Thymus (tissue), 14 donors: ENCODE measurements around the gene KDM3A. TPM values are rescaled to one million over a fixed set of nuclear protein-coding genes. Genes with fewer than 3 reads are reported as not detected.

Experiments used
- DNase-seq, 9 donors: peaks; one replicate each; pipeline ENCODE4 v3.0.0-alpha.2; 2013; ENCODE audit warnings: low spot score in 9 of 9, low read depth in 6 of 9, missing footprints in 1 of 9
- H3K27ac ChIP-seq, 2 donors: one replicate each; pipeline ENCODE4 v1.5.1; 2013; ENCODE audit warnings: control low read depth in 1 of 2, low read depth in 1 of 2, low read length in 1 of 2, mild to moderate bottlenecking in 1 of 2, moderate library complexity in 1 of 2
- H3K27me3 ChIP-seq, 2 donors: one replicate each; pipeline ENCODE4 v1.5.1; 2013; ENCODE audit warnings: low read length in 1 of 2; ENCODE audit not compliant: control insufficient read depth in 2 of 2, insufficient read depth in 1 of 2
- H3K36me3 ChIP-seq, 2 donors: one replicate each; pipeline ENCODE4 v1.5.1; 2013; ENCODE audit warnings: low read length in 1 of 2, mild to moderate bottlenecking in 1 of 2, moderate library complexity in 1 of 2; ENCODE audit not compliant: control insufficient read depth in 2 of 2, insufficient read depth in 2 of 2
- H3K4me1 ChIP-seq, 2 donors: one replicate each; pipeline ENCODE4 v1.5.1; 2013; ENCODE audit warnings: low read length in 2 of 2; ENCODE audit not compliant: control insufficient read depth in 2 of 2, insufficient read depth in 2 of 2
- H3K4me3 ChIP-seq, 2 donors: one replicate each; pipeline ENCODE4 v1.5.1; 2013; ENCODE audit warnings: low read length in 2 of 2, control low read depth in 1 of 2, mild to moderate bottlenecking in 1 of 2
- H3K9me3 ChIP-seq, 2 donors: one replicate each; pipeline ENCODE4 v1.5.1; 2013; ENCODE audit warnings: low read length in 1 of 2, mild to moderate bottlenecking in 1 of 2; ENCODE audit not compliant: control insufficient read depth in 2 of 2, insufficient read depth in 1 of 2
- WGBS: extraction: QIAGEN DNeasy Blood & Tissue Kit; methylation state at CpG from one replicate; pipeline ENCODE4 v1.1.7; 2013; 5-methylcytosine and 5-hydroxymethylcytosine counted together
- long read RNA-seq, 10 donors: transcript quantifications; one replicate each; lab custom pipeline, GENCODE V29; 2026
- polyA plus RNA-seq: library from polyadenylated mRNA; stranded (reverse); fragments of 200-250 nt; gene quantifications from one replicate; pipeline ENCODE4 v1.2.3, GENCODE V29; 2013
- total RNA-seq: library from RNA; stranded (reverse); fragments of 120-200 nt; gene quantifications from one replicate; pipeline ENCODE4 v1.2.4, GENCODE V29; 2013
- donor health status: healthy.

The KDM3A gene
- 53.4 TPM for total RNA-seq
- 46.1 TPM for polyA plus RNA-seq
- long read RNA-seq, donor 1 = 0 reads
- long read RNA-seq, donor 2, full-length matches to known transcripts = 4 of 76 reads
- long read RNA-seq, donor 2, partial matches to known transcripts = 72 of 76 reads
- long read RNA-seq, donor 2, other reads (novel, unspliced or antisense) = 0 of 76 reads
- long read RNA-seq, donor 3, full-length matches to known transcripts = 1 of 13 reads
- long read RNA-seq, donor 3, partial matches to known transcripts = 12 of 13 reads
- long read RNA-seq, donor 3, other reads (novel, unspliced or antisense) = 0 of 13 reads
- long read RNA-seq, donor 4 = 0 reads
- long read RNA-seq, donor 5, full-length matches to known transcripts = 6 of 53 reads
- long read RNA-seq, donor 5, partial matches to known transcripts = 47 of 53 reads
- long read RNA-seq, donor 5, other reads (novel, unspliced or antisense) = 0 of 53 reads
- long read RNA-seq, donor 6, full-length matches to known transcripts = 6 of 34 reads
- long read RNA-seq, donor 6, partial matches to known transcripts = 28 of 34 reads
- long read RNA-seq, donor 6, other reads (novel, unspliced or antisense) = 0 of 34 reads
- long read RNA-seq, donor 7, full-length matches to known transcripts = 3 of 19 reads
- long read RNA-seq, donor 7, partial matches to known transcripts = 16 of 19 reads
- long read RNA-seq, donor 7, other reads (novel, unspliced or antisense) = 0 of 19 reads
- long read RNA-seq, donor 8, full-length matches to known transcripts = 2 of 2 reads
- long read RNA-seq, donor 8, partial matches to known transcripts = 0 of 2 reads
- long read RNA-seq, donor 8, other reads (novel, unspliced or antisense) = 0 of 2 reads
- long read RNA-seq, donor 9, full-length matches to known transcripts = 5 of 5 reads
- long read RNA-seq, donor 9, partial matches to known transcripts = 0 of 5 reads
- long read RNA-seq, donor 9, other reads (novel, unspliced or antisense) = 0 of 5 reads
- long read RNA-seq, donor 10, full-length matches to known transcripts = 1 of 31 reads
- long read RNA-seq, donor 10, partial matches to known transcripts = 30 of 31 reads
- long read RNA-seq, donor 10, other reads (novel, unspliced or antisense) = 0 of 31 reads

GRCh38 chr2:86440631-86441391 is at the start of gene KDM3A:
Gene KDM3A (plus strand): TSS chr2:86441371. CDS start chr2:86442048, 677 bp downstream.
- Histone ChIP-seq H3K4me3 (peak within 1 kb of the TSS; percentile 87 to 89), H3K36me3 (peaks cover 6 to 24% of the 10 kb centered on the region in 2 donors), H3K4me1 (peaks cover 16 to 24% of the 10 kb centered on the region in 2 donors), H3K27ac (peak within 1 kb of the TSS; percentile 98 to 99), H3K27me3 (no peaks in the 10 kb centered on the region), H3K9me3 (peaks cover 3 to 9% of the 10 kb centered on the region in 2 donors)
- under 1% methylated on average over 51 of the region's 51 CpGs for WGBS
- peak; percentile 95 to 100 (median 99) for DNase-seq

GRCh38 chr2:86392873-86393518 is 48.2 kb upstream of the KDM3A start:
- no peak for DNase-seq
- Histone ChIP-seq H3K9me3 (no peaks in the 10 kb centered on the region), H3K27ac (no peak overlapping the region), H3K4me1 (peaks cover 0 to 2% of the 10 kb centered on the region in 2 donors), H3K27me3 (no peaks in the 10 kb centered on the region), H3K36me3 (no peaks in the 10 kb centered on the region), H3K4me3 (no peak overlapping the region)
- 96% methylated on average over 6 of the region's 6 CpGs for WGBS

- H3K36me3 ChIP-seq = no peaks in the 10 kb centered on the region
- 36% methylated on average over 1 of the region's 1 CpG for WGBS
- no peaks in the 10 kb centered on the region for H3K27me3 ChIP-seq
- DNase-seq = no peak
- no peaks in the 10 kb centered on the region for H3K9me3 ChIP-seq
- peaks cover 0 to 2% of the 10 kb centered on the region in 2 donors for H3K4me1 ChIP-seq
- no peak overlapping the region for H3K4me3 ChIP-seq
- no peak overlapping the region for H3K27ac ChIP-seq
Measured at GRCh38 chr2:86393521-86394491, 47.4 kb upstream of the KDM3A start.

- H3K4me3 ChIP-seq = no peak overlapping the region
- H3K27ac ChIP-seq = no peak overlapping the region
- H3K9me3 ChIP-seq = no peaks in the 10 kb centered on the region
- H3K27me3 ChIP-seq = no peaks in the 10 kb centered on the region
- 92% methylated on average over 6 of the region's 6 CpGs for WGBS
- peak in 1 of 9 donors; percentile 19 for DNase-seq
- H3K4me1 ChIP-seq = peaks cover 0 to 2% of the 10 kb centered on the region in 2 donors
- no peaks in the 10 kb centered on the region for H3K36me3 ChIP-seq
Measured at GRCh38 chr2:86396291-86396785, 44.8 kb upstream of the KDM3A start.

GRCh38 chr2:86397986-86398385 is 43.2 kb upstream of the KDM3A start:
- no peak for DNase-seq
- peaks cover 0 to 2% of the 10 kb centered on the region in 2 donors for H3K4me1 ChIP-seq
- WGBS = 94% methylated on average over 6 of the region's 6 CpGs
- H3K9me3 ChIP-seq = no peaks in the 10 kb centered on the region
- no peaks in the 10 kb centered on the region for H3K27me3 ChIP-seq
- H3K27ac ChIP-seq = no peak overlapping the region
- H3K36me3 ChIP-seq = no peaks in the 10 kb centered on the region
- no peak overlapping the region for H3K4me3 ChIP-seq

- Histone ChIP-seq H3K9me3 (no peaks in the 10 kb centered on the region), H3K27ac (no peak overlapping the region), H3K4me1 (peaks cover 0 to 2% of the 10 kb centered on the region in 2 donors), H3K36me3 (no peaks in the 10 kb centered on the region), H3K27me3 (no peaks in the 10 kb centered on the region), H3K4me3 (no peak overlapping the region)
- no peak for DNase-seq
- WGBS = 95% methylated on average over 7 of the region's 7 CpGs
Measured at GRCh38 chr2:86398500-86399474, 42.4 kb upstream of the KDM3A start.

GRCh38 chr2:86400321-86400720 is 40.9 kb upstream of the KDM3A start:
- H3K27ac ChIP-seq = no peak overlapping the region
- no peaks in the 10 kb centered on the region for H3K9me3 ChIP-seq
- no peaks in the 10 kb centered on the region for H3K36me3 ChIP-seq
- no peaks in the 10 kb centered on the region for H3K4me1 ChIP-seq
- no peak for DNase-seq
- WGBS = 96% methylated on average over 1 of the region's 1 CpG
- no peak overlapping the region for H3K4me3 ChIP-seq
- H3K27me3 ChIP-seq = no peaks in the 10 kb centered on the region
